ENCODE results near the gene CD164L2.
"Not testable (repeated sequence)": the region's sequence is repeated elsewhere in the genome, so short reads cannot be mapped to it uniquely, and the experiment has no call there.

The CD164L2 gene

DNA sequence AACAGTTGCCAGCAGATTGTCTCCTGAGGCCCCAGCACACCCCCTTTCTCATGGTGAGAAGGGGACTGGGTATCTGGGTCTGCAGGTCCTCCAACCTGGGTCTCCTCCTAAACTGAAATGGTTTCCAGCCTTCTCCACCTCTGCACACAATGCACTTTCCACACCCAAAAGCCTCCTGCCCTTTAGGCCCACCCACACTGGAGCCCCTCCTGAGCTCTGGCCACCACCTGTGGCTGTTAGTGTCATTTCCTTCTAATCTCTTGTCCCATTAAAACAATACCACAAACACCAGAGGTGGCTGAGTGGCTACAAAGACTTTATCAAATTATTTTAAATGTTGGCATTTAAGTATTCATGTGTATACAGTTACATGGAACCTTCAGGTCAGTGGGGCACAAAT, 20.8 kb upstream of the CD164L2 start:
- DNase-seq = no peak

DNA sequence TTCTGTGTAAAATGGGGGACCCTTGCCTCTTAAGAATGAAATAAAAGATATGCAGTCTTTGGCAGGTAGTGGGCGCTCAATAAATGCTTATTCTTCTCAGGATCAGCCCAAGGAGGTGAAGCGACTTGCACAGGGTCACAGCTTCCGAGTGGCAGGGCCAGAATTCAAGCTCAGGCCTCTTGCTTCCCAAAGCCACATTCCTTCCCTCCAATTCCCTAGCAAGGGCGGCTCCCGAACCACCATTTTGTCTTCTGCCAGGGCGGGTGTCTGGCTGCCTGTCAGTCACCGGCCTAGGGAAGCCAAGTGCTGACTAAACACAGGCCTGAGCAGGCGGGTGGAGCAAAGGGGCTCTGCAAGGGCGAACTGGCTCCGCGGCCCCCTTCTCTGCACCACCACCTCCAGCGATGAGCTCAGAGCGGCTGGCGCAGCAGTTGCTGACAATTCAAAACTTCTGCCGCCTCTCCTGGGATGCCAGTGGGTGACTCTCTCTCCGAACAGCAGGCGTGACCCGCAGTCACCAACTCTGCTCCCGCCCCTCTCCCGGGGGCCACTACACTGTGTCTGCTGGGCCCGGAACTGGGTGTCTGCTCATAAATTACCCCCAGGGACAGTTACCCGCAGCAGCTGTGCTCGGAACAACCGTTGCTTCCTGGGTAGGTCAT, 20.1 kb upstream of the CD164L2 start:
- no peak for DNase-seq

DNA sequence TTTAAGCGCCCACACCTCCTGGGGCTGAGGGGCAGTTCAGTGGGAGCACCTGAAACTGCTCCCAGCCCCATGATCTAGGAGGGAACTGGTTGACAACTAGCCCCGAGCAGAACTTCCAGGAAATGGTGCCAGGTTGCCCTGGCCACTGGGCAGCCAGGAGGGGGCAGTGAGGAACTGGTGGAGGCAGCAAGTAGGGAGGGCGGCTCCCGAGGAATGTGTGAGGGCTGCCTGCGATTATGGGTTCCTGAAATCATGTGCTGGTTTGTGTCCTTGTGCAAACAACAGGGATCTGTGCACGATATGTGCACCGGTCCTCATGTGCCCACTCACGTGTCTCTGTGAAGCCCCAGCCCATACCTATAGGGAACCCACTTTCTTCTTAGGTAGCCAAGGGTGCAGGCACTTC, 19.2 kb upstream of the CD164L2 start:
- DNase-seq = no peak

DNA sequence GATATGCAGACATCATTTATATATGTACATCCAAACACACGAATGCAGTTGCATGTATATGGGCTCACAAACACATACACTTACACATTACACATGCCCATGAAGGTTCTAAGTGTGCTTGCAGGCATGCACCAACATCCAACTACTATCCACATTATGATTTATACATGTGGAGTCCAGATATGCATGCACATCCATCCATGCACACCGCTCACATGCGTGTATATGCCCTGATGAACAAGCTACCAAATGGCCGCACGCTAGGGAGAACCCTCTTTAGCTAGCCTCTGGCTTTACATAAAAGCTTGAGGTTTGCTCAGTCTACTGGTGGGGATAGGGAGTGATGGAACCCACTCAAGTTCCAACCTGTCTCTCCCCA, 17.8 kb upstream of the CD164L2 start:
- DNase-seq = no peak

DNA sequence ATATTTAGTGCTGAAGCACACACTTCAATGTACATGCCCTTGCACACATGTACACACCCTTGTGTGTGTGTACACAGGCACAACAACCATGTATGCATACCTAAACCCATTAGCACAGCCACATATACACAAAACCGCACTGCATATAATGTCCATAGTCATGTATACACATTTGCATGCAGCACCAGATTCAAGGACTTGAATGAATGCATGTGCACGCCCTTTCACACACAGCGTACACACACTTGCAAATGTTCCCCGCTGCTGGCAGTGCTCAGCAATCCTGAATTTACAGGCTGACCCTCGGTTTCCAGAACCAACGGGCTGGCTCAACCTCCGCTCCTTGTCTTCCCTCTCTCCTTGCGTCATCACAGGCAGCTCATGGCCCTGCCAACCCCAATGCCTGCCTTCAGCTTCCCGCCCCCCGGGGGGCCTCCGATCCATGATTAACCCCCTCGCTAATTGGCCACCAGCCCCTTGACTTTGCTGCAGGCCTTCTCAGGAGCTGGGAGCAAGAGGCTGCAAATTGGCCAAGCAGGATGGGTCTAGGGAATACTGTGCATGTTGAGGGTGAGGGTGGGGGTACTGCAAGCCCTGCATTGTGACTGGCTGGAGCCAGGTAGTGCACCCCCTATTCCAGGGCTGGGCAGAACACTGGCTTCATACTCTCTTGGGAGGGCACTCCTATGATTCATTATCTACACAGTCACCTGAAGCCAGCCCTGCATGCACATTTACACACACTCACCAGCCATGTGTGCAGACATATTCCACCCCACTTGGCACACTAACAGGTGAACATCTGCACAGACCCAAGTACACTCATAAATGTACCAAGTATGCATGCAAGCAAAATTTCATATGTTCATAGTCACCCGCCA, 17.2 kb upstream of the CD164L2 start:
- no peak for DNase-seq

DNA sequence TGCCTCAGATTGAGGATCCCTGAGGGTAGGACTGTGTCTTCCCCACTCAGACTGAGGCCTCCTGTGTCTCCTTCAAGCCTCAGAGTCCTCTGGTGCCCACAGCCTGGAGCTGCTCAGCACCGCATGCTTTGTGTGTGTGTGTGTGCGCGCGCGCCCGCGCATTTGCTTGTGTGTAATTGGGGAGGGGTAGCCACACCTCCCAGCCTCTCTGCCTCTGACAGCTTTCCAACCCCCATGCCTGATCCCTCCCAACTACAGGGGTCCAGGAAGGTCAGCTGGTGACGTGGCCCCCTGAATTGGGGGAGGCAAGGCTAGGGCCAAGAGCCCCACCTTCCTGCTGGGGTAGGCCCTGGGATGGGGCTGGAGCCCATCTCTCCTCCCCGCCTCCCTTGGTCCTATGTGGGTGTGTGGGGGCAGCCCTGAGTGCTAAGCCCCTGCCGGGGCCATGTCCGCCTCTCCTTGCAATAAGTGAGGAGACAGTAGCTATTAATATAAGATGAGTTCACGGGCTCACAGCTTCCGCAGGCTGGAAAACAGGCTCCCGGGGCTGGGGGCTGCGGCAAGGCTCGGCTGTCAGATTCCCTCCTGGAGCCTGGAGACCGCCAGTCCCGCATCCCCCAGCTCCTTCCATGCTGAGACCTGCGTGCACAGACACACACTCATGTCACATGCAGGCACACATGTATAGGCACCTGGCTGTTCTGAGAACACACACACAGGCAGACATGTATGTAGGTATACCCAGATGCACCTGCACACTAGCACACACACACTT, 16.3 kb upstream of the CD164L2 start:
- DNase-seq = no peak

DNA sequence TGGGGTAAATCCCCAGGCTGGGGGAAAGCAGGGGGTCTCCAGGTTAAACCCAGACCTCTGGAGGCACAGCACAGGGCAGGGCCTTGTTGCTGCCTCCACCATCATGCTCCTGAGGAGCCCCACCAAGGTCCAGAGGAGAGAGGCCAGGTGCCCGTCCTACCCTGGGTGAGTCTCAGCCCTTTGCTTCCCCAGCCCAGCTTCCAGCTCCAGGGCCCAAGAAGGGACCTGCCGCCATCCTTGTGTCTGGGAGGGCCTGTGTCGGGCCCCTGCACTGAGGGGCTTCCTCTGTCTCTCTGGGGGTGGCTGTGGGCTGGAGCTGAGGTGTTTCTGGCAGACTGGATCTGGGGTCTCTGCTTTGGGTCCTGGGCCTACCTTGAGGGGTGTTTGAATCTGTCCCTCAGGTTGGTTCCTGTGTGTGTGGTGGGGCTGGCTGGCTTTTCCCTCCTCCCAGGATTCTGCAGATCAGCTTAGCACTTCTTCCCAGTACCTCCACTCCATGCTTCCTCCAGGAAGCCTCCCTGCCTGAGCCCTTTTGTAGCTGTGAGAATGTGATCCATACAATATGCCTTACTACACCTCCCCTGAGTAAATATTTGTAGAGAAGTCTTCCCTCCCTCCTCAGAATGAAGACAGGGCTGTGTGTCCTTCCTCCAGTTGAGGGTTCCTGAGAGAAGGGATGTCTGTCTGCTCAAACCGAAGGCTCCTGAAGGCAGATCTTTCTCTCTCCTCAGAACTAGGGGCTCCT, 15.4 kb upstream of the CD164L2 start:
- no peak for DNase-seq

DNA sequence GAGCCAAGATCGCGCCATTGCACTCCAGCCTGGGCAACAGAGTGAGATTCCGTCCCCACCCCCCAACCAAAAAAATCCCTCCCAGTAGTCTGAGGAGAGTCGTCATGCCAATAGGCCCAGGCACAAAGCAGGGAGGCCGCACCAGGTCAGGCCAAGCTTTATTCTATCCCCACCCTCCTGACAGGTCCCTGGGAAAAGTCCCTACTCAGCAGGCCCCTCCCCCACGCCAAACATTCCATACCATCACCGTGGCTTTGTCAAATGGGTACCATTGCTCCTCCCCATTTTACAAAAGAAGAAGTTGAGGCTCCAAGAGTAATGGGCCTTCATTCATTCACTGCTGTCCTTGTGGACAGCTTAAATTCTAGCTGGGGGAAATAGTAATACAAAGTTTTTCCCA, 14.6 kb upstream of the CD164L2 start:
- DNase-seq = no peak

DNA sequence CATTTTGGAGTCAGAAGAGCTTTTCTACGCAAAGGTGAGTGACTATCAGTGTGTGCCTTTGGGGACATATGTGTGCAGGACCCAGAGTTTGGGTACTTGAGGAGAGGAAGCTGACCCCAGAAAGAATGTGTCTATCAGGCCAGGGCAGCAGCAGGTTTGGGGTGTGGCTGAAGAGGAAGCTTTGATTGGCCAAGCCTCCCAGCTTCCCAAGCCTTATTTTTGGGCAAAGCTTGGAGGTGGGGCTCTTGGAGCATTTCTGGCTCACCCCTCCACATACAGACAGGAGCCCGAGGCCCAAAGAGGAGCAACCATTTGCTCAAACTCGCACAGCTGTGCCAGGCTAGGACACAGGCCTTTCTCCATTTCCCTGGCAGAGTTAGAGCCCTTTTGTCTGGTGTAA, 14.0 kb upstream of the CD164L2 start:
- DNase-seq = no peak

DNA sequence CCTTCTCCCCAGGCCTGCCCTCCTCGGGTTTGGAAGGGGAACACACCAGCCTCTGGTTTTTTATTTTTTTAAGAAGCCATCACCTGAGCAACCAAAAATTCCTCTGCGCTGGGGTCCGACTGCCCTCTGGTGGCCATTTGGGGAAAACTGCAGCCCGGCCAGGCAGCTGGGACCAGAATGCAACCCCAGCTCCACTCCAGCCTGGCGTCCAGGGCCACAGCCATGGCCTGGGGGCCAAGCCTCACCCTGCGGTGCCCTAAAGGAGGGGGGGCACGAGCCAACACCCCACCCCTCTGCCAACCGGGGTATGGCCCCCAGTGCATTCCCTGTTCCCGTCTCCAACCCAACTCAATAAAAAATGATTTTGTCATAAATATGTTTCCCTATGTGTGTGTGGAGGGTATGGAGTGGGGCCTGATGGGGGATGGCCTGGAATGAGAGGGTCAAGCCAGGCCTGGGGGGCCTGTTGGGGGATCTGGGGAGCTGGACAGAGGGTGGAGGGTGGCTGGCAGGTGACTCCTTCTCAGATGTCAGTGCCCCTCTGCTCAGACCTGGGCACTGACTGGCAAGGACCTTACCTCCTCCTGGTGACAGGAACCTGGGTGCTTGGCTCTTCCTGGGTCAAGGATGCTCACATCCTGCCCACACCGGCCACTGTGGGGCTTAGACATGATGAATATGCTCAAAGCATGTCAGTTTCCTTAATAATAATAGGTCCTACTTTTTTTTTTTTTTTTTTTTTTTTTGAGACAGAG, 12.5 kb upstream of the CD164L2 start:
- DNase-seq = peak; percentile 52

DNA sequence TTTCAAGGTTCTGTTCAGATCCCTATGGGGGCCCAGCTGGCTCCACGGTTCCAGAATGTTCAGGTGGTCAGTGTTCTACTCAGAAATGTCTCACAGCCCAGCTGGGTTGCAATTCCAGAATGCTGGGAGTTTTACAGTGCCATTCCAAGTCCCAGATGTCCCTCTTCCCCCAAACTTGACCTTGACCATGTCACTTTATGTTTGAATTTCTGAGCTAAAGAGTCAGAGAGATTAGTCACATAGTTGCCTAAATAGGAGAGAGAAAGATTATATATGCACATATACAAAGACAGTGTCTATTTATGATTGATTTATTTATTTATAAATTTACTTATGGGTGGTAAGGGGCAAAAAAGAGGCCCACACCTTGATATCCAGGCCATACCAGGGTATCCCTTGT, 11.8 kb upstream of the CD164L2 start:
- no peak for DNase-seq

DNA sequence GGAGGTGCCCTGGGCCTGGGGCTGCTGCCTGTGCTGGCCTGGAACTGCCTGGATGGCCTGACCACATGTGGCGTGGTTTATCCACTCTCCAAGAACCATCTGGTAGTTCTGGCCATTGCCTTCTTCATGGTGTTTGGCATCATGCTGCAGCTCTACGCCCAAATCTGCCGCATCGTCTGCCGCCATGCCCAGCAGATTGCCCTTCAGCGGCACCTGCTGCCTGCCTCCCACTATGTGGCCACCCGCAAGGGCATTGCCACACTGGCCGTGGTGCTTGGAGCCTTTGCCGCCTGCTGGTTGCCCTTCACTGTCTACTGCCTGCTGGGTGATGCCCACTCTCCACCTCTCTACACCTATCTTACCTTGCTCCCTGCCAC, 11.1 kb upstream of the CD164L2 start:
- no peak for DNase-seq

DNA sequence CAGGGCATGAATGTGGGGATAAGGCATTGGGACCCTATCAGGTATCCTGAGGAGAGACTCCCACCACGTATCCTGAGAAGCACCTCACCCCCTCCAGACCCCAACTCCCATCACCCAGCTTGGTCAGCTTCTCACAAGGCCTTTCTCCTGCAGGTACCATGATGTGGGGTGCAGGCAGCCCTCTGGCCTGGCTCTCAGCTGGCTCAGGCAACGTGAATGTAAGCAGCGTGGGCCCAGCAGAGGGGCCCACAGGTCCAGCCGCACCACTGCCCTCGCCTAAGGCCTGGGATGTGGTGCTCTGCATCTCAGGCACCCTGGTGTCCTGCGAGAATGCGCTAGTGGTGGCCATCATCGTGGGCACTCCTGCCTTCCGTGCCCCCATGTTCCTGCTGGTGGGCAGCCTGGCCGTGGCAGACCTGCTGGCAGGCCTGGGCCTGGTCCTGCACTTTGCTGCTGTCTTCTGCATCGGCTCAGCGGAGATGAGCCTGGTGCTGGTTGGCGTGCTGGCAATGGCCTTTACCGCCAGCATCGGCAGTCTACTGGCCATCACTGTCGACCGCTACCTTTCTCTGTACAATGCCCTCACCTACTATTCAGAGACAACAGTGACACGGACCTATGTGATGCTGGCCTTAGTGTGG, 10.6 kb upstream of the CD164L2 start:
- no peak for DNase-seq

DNA sequence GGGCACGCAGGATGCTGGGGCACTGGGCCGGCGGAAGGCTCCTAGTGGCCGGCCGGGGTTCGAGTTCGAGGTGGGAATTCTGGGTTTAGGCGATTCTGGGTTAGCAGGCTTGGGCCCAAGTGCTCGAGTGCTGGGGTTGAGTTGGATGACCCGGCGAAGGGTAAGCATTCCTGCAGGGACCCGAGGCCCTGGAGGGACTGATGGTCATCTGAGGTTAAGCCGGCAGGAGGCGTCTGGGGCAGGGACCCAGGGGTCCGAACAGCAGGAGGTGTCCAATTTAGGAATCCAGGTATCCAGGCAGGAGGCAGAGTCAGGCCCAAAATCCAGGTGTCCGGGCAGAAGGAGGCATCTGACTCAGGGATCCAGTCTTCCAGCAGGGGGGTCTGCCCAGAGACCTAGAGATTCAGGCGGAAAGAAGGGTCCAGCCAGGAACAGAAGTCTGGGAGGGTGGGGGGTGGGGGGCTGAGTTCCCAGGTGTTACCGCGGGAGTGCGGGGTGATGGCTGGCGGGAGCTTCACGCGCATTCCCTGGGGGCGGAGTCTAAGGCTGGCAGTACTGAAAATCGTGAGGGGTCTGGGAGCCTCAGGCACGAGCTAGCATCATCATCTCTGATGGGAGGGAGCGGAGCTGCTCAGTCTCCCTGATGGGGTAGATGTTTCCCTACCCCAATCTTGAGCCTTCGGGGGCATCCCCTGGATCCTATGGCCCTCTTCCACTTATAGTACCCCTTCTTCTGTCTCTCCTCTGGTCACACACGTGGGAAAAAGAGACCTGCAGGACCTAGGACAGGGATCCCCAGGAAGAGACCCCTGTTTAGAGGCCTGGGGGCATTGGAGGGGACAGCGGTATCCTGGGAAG, 9.9 kb upstream of the CD164L2 start:
- DNase-seq = no peak

DNA sequence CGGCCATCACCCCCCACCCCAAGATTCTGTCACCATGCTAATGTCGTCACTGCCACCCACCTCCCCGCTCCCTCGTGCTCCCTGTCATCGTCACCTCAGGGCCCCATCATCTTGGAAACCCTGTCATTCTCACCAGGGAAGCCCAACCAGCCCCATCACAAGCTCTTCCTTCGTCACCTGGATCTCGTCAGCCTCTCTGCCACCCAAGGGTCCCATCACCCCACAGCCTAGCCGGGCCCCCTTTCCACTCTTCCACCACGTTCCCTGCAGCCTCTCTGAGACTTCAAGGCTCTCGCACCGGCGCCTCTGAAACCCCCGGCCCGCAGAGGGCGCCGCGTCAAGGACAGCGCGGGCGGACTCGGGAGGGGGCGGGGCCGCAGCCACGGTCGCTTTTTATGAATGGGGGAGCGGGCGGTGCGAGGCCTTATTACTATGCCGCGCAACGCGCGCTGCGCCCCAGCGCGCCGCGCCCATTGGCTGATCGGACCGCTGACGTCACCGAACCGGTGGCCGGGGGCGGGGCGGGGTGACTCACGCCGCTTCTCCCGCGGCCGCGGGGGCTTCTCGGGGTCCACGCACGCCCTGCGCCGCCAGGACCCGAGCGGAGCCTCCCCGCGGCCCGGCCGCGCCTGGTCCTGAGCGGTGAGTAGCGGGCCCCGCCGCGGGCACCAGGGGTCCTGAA, 9.1 kb upstream of the CD164L2 start, which contains the start of gene GPR3:
Gene GPR3 (plus strand): TSS at position 527 of the 682 bp plus-strand sequence. CDS start 1,177 bp downstream, outside the sequence.
- peak; percentile 86 for DNase-seq

DNA sequence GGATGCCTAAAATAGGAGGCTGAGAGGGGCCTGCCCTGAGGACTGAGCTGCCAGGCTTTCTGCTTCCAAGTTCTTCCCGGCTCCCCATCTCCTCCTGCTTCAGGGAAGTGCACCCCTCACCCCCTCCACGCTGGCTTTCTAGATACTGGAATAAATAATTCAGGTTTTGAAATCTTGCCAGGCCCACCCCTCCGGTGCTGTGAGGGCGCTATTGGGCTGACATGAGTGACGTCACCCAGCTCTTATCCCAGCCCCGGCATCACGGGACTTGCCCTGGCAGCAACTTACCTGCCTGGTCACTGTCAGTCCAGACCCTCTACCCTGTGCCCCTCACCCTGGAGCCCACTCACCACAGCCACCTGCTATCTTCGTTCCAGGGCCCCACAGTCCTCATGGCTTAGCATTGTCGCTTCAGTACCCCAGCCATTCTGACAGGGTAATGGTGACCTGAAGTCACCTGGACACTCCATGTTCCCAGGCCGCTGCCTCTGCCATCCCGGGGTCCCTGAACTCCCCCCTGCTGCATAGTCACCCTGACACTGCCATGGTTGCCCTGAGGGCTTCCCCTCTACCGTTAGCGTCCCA, 8.5 kb upstream of the CD164L2 start:
- DNase-seq = no peak

DNA sequence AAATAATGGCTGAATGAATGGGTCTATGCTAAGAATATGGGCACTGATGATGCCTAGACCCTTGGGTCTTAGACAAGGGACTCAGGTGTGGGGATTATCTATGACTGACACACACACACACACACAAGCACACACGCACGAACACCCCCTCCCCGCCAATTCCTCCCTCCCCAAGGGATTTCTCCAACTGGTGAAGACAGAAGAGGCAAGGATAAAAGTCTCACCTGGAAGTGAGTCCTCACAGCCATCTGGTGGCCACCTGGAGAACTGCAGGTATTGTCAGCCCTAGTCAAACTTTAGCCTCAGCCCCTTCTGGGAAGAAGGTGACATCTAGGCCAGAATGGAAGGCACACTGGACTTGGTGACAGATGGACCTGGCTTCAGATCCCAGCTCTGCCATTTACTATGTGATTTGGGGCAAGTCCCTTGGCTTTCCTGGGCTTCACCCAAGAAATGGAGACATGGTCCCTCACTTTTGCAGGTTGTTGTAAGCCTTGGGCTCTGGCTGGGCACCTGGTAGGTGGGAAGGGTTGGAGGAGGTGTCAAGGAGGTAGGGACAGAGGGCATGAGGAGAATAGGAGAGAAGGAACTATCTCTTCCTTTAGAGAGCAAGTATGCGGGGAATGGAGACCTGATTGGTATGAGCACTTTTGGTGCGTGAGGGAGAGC, 5.3 kb upstream of the CD164L2 start:
- peak; percentile 15 for DNase-seq

DNA sequence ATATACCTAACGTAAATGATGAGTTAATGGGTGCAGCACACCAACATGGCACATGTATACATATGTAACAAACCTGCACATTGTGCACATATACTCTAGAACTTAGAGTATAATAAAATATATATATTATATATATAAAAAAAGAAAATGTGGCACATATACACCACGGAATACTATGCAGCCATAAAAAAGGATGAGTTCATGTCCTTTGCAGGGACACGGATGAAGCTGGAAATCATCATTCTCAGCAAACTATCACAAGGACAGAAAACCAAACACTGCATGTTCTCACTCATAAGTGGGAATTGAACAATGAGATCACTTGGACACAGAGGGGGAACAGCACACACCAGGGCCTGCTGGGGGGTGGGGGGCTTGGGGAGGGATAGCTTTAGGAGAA, 1.7 kb upstream of the CD164L2 start:
- not testable (repeated sequence) for DNase-seq

DNA sequence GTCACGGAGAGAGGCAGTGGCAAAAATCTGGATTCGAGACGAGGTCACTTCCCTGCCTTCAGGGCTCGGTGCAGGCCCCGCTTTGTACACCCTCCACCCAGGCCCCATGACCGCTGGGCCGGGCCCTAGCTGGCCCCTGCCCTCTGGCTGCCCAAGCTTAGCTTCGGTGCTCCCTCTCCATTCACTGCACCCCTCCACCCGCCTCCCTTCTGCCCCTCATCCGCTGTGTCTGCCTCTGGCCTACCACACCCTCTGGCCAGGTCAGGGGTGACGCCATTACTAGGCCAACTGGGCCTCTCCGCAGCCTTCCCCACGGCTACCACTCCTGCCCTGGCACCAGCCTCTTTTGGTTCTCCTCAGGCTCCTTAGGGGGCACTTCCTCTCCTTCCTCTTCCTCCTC, 528 bp upstream of the CD164L2 start:
- no peak for DNase-seq

Data from GDM1 (cell line).